WTC11 (cell line): Measurements from ENCODE around the gene MARCHF4.

Experiments used
- AR ChIP-seq: fragments of 250-450 bp; sonication (Bioruptor Pico); IDR thresholded peaks from 2 replicates; pipeline ENCODE4 v1.9.0; 2021; ENCODE audit warnings: mild to moderate bottlenecking
- CTCF ChIP-seq: fragments of 200-600 bp; IDR thresholded peaks from 2 replicates; pipeline ENCODE4 v1.8.0; 2022; ENCODE audit warnings: antibody characterized with exemption
- ELF4 ChIP-seq: sonication (generic); formaldehyde crosslinking; IDR thresholded peaks from 2 replicates; pipeline ENCODE4 v1.8.1; 2022; ENCODE audit warnings: low read depth, mild to moderate bottlenecking, moderate library complexity, missing genetic modification reagents
- EMX1 ChIP-seq: fragments of 250-450 bp; sonication (Bioruptor Pico); IDR thresholded peaks from 2 replicates; pipeline ENCODE4 v1.8.0; 2021; ENCODE audit warnings: mild to moderate bottlenecking
- FOXK1 ChIP-seq: sonication (generic); formaldehyde crosslinking; IDR thresholded peaks from 2 replicates; pipeline ENCODE4 v1.8.0; 2022; ENCODE audit warnings: mild to moderate bottlenecking, moderate library complexity, missing genetic modification reagents
- RELA ChIP-seq: sonication (generic); formaldehyde crosslinking; IDR thresholded peaks from 2 replicates; pipeline ENCODE4 v1.8.1; 2022; ENCODE audit warnings: missing genetic modification reagents, mild to moderate bottlenecking, borderline replicate concordance
- SMAD3 ChIP-seq: sonication (generic); formaldehyde crosslinking; IDR thresholded peaks from 2 replicates; pipeline ENCODE4 v1.8.0; 2022; ENCODE audit warnings: missing genetic modification reagents, mild to moderate bottlenecking, borderline replicate concordance
- SP1 ChIP-seq: sonication (generic); formaldehyde crosslinking; conservative IDR thresholded peaks from 2 replicates; pipeline ENCODE4 v1.8.1; 2022; ENCODE audit warnings: missing genetic modification reagents
- TEAD4 ChIP-seq: sonication (generic); formaldehyde crosslinking; IDR thresholded peaks from 2 replicates; pipeline ENCODE4 v1.8.0; 2022; ENCODE audit warnings: mild to moderate bottlenecking, missing genetic modification reagents
- TF ChIP-seq, protein P1 (sequence below): sonication (generic); formaldehyde crosslinking; conservative IDR thresholded peaks from 2 replicates; pipeline ENCODE4 v1.8.1; 2023; ENCODE audit warnings: mild to moderate bottlenecking, low read depth, missing genetic modification reagents, moderate library complexity
- TF ChIP-seq, protein P2 (sequence below): fragments of 250-450 bp; sonication (Bioruptor Pico); IDR thresholded peaks from 2 replicates; pipeline ENCODE4 v2.1.2; 2022; ENCODE audit warnings: mild to moderate bottlenecking, moderate library complexity

- TF ChIP-seq, protein P1, sequence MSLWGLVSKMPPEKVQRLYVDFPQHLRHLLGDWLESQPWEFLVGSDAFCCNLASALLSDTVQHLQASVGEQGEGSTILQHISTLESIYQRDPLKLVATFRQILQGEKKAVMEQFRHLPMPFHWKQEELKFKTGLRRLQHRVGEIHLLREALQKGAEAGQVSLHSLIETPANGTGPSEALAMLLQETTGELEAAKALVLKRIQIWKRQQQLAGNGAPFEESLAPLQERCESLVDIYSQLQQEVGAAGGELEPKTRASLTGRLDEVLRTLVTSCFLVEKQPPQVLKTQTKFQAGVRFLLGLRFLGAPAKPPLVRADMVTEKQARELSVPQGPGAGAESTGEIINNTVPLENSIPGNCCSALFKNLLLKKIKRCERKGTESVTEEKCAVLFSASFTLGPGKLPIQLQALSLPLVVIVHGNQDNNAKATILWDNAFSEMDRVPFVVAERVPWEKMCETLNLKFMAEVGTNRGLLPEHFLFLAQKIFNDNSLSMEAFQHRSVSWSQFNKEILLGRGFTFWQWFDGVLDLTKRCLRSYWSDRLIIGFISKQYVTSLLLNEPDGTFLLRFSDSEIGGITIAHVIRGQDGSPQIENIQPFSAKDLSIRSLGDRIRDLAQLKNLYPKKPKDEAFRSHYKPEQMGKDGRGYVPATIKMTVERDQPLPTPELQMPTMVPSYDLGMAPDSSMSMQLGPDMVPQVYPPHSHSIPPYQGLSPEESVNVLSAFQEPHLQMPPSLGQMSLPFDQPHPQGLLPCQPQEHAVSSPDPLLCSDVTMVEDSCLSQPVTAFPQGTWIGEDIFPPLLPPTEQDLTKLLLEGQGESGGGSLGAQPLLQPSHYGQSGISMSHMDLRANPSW (CRISPR knock-in tag) = no peak
- TF ChIP-seq FOXK1 (CRISPR knock-in tag) (no peak), CTCF (no peak), TEAD4 (CRISPR knock-in tag) (no peak), SMAD3 (CRISPR knock-in tag) (no peak), ELF4 (CRISPR knock-in tag) (no peak), SP1 (CRISPR knock-in tag) (no peak), RELA (no peak), AR (CRISPR knock-in tag) (no peak), EMX1 (CRISPR knock-in tag) (no peak)
- TF ChIP-seq, protein P2, sequence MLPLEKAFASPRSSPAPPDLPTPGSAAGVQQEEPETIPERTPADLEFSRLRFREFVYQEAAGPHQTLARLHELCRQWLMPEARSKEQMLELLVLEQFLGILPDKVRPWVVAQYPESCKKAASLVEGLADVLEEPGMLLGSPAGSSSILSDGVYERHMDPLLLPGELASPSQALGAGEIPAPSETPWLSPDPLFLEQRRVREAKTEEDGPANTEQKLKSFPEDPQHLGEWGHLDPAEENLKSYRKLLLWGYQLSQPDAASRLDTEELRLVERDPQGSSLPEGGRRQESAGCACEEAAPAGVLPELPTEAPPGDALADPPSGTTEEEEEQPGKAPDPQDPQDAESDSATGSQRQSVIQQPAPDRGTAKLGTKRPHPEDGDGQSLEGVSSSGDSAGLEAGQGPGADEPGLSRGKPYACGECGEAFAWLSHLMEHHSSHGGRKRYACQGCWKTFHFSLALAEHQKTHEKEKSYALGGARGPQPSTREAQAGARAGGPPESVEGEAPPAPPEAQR (CRISPR knock-in tag) = no peak
These were observed 13.2 kb upstream of the MARCHF4 start for GRCh38 chr2:216385478-216385877.
